ENCODE data around the gene KCNA10.

DNA sequence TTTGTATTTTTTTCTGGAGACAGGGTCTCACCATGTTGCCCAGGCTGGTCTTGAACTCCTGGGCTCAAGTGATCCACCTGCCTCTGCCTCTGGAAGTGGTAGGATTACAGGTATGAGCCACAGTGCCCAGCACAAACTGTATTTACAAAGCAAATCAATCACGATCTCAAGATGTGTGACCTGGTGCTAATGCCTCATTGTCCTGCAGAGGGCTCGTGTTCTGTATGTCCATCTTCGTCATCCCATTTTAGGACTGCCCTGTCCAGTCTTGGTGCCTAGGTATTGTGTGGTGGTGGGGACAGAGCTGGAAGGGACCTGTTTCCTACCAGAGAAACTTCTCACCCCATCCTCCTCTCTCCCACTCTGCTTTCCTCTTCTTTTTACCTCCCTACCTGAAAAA lies 47.8 kb downstream of the KCNA10 start:
- TF ChIP-seq POLR2A (IDR thresholded peaks at IDR 0.05; ENCODE audit: borderline replicate concordance, extremely low read depth, insufficient read depth, insufficient read length): no peak
- no peak for TF ChIP-seq EZH2 (IDR thresholded peaks at IDR 0.05)
